GM21381 (cell line): ENCODE measurements around the gene BOLL.
"Not testable (repeated sequence)": the region's sequence is repeated elsewhere in the genome, so short reads cannot be mapped to it uniquely, and the experiment has no call there.

Experiments used
- ATAC-seq: cut with Tn5 transposase; IDR thresholded peaks from one replicate; pipeline ENCODE4 v1.9.1; 2021; ENCODE audit warnings: mild to moderate bottlenecking, moderate library complexity; ENCODE audit not compliant: unreplicated experiment

Gene BOLL

DNA sequence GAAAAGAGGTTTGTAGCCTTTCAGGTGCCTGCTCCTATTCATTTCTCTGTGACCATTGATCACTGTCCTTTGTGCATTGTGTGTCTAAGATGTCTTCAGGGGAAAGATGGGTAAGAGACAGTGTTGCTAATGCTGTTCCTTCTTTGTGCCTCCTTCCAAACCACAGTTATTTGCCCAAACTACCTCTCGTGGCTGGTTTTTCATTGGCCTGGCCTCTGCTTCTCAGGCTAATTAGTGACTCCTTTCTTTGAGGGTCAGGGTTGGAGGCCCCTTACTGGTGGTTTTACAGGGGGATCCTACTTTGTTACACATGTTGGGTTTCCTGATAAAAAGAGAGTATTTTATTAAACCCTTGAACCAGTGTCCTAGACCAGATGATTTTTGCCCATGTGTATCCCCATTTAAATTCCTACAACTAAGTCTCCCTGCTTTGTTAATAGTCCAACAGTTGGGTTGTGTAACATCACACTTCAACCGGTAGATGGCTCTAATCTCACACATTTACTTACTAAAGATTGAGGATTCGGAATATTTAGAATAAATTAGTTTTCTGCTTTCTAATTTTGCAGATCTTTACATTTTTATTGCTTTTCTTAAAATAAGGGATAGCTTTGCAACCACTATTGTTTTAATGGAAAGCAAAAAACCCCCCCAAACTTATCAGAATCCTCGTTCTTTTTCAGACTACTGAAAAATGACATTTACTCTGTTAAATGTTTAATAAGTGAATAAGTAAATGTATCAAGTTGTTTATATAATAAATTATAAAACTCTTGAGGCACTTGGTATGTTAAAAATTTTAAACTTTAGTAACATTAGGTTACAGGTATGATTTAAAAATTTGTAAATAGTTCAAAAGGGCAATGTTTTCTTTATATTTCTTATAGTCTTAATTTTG lies 77.6 kb downstream of the BOLL start:
- no peak for ATAC-seq

GRCh38 chr2:197706839-197707207 lies 78.3 kb downstream of the BOLL start:
- ATAC-seq: no peak

DNA sequence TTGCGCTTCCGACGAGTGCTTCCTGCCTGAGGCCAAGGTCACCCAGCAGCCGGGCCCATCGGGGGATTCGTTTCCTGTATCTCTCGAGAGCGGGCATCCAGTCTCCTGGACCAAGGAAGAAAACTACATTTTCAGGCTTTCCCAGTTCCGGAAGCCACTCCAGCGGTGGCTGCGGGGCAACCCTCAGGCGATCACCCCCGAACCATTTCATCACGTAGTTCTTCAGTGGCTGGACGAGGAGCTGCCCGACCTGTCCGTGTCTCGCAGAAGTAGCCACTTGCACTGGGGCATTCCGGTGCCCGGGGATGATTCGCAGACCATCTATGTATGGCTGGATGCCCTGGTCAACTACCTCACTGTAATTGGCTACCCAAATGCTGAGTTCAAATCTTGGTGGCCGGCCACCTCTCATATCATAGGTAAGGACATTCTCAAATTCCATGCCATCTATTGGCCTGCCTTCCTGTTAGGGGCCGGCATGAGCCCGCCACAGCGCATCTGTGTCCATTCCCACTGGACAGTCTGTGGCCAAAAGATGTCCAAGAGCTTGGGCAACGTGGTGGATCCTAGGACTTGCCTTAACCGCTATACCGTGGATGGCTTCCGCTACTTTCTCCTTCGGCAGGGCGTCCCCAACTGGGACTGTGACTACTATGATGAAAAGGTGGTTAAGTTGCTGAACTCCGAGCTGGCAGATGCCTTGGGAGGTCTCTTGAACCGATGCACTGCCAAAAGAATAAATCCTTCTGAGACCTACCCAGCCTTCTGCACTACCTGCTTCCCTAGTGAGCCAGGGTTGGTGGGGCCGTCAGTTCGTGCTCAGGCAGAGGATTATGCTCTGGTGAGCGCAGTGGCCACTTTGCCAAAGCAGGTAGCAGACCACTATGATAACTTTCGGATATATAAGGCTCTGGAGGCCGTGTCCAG lies 78.9 kb downstream of the BOLL start:
- no peak for ATAC-seq

DNA sequence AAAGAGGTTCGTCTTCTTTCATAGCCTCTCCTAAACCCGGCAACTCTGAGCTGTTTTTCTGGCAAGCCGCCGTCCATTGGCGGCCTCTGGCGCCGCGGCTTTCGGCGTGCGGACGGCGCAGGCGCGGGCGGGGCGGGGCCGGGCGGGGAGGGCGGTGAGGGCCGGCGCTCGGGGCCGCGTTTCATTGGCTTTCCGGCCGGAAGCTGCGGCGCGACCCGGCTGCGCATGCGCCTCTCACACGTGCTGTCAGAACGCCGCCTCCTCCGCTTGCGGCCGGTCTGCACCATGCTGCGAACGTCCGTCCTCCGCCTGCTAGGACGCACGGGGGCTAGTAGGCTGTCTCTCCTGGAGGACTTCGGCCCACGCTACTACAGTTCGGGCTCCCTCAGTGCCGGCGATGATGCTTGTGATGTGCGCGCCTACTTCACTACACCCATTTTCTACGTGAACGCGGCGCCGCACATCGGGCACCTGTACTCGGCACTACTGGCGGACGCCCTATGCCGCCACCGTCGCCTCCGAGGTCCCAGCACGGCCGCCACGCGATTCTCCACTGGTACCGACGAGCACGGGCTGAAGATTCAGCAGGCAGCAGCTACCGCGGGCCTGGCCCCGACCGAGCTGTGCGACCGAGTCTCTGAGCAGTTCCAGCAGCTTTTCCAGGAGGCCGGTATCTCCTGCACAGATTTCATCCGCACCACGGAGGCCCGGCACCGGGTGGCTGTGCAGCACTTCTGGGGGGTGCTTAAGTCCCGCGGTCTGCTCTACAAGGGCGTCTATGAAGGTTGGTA lies 79.8 kb downstream of the BOLL start, which contains the start of gene MARS2:
Gene MARS2 (plus strand): TSS at position 249 of the 791 bp plus-strand sequence. CDS start 37 bp downstream, at position 286.
- ATAC-seq: peak; percentile 84

DNA sequence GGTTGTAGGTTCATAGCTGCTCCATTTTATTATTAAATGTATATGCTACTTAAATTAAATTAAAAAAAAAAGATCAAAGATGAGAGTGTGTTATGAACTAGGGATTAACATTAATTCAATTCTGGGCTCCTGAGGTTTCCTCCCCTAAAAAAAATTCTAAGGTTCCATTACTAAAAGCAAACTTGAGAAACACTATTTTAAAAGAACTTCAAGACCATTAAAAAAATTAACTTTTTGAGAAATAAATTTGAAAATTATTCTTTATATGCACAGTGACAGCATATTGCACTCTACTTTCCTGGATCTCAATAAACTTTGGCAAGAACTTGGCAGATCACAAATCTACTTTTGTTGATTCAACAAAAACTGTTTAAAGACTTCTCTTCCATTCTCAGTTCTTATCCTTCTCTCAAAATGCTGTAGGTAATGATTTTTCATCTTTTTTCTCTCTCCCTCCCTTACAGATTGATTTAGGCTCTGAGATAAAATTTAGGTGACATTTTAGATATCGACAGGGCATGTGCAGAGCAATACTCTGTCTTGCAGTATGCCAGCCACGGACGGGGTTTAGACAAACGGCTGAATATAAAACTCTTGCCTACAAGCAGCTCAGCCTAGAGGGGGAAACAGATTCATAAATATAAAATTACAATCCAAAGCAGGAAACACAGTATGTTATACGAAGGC lies 80.5 kb downstream of the BOLL start:
- ATAC-seq: peak; percentile 35

- ATAC-seq: no peak
Observed at GRCh38 chr2:197700960-197701359, 84.2 kb downstream of the BOLL start.

DNA sequence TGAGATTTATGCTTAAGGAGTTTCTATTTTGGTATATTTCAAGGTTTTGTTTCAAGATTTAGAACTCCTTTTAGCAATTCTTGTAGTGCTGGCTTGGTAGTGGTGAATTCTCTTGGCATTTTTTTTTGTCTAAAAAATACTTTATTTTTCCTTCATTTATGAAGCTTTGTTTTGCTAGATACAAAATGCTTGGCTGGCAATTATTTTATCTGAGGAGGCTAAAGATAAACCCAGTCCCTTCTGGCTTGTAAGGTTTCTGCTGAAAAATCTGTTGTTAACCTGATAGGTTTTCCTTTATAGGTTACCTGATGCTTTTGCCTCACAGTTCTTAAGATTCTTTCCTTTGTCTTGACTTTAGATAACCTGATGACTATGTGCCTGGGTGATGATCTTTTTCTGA lies 85.4 kb downstream of the BOLL start:
- ATAC-seq: not testable (repeated sequence)

- not testable (repeated sequence) for ATAC-seq
Observed at GRCh38 chr2:197696571-197696970, 88.5 kb downstream of the BOLL start.

- not testable (repeated sequence) for ATAC-seq
Observed at GRCh38 chr2:197695971-197696370, 89.1 kb downstream of the BOLL start.

DNA sequence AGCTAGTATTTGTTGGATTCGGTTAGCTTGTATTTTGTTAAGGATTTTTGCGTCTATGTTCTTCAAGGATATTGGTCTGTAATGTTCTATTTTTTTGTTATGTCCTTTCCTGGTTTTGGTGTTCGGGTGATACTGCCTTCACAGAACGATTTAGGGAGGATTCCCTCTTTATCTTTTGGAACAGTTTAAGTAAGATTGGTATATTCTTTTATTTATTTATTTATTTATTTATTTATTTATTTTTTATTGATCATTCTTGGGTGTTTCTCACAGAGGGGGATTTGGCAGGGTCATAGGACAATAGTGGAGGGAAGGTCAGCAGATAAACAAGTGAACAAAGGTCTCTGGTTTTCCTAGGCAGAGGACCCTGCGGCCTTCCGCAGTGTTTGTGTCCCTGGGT lies 89.9 kb downstream of the BOLL start:
- ATAC-seq: not testable (repeated sequence)

GRCh38 chr2:197677483-197677882 lies 107.6 kb downstream of the BOLL start:
- ATAC-seq: no peak

DNA sequence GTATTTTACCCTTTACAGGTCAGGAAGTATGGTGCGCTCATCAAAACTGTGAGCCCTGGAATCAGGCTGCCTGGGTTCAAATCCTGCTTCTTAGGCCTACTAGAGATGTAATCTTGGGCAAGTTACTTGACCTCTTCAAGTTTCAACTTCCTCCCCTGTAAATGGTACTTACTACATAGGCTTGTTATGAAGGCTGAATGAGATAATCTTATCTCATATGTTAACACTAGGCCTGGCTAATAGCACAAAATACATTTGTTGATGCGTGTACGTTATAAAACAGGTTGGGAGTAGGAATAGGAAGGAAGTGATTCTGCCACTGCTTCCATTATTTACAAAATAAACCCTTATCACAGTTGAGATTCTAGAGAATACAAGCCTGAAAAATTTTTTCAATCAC lies 108.1 kb downstream of the BOLL start:
- no peak for ATAC-seq
